ENCODE results near the gene SCUBE3. TPM values are rescaled to one million over a fixed set of nuclear protein-coding genes. Genes with fewer than 3 reads are reported as not detected.

The SCUBE3 gene
- total and polyA plus RNA-seq, 2 experiments from 2014 or later = 0.39 to 1.1 TPM

- Histone ChIP-seq H4K20me1 (replicated peaks; ENCODE audit: insufficient read depth) (no peaks in the 10 kb centered on the region), H3K27ac (ENCODE audit: low read depth) (no peak overlapping the region), H3K9me2 (ENCODE audit: insufficient read depth) (no peaks in the 10 kb centered on the region), H2AFZ (no peak overlapping the region), H3K79me2 (replicated peaks; ENCODE audit: insufficient read depth) (peaks cover 16% of the 10 kb centered on the region), H3K36me3 (ENCODE audit: insufficient read depth) (no peaks in the 10 kb centered on the region), H3K4me2 (no peak overlapping the region), H3K27me3 (ENCODE audit: insufficient read depth) (no peaks in the 10 kb centered on the region), H3F3A (replicated peaks; ENCODE audit: low read depth) (peaks cover 8% of the 10 kb centered on the region; the same call in 1 of the 2 replicates), H3K4me3 (no peak overlapping the region), H3K4me1 (ENCODE audit: insufficient read depth) (peaks cover 8% of the 10 kb centered on the region; the same call in 1 of the 2 replicates)
- peaks cover 4% of the 10 kb centered on the region for H3K4me1 Mint-ChIP-seq
- H3K4me3 Mint-ChIP-seq = no peak overlapping the region
- ATAC-seq = no peak
- TF ChIP-seq REST (IDR thresholded peaks at IDR 0.05; ENCODE audit: unreplicated experiment) (no peak), ZNF114 (CRISPR knock-in tag; IDR thresholded peaks at IDR 0.05) (no peak), ETS1 (IDR thresholded peaks at IDR 0.05) (no peak), EZH2phosphoT487 (IDR thresholded peaks at IDR 0.05; ENCODE audit: unreplicated experiment) (no peak), NANOG (IDR thresholded peaks at IDR 0.05; ENCODE audit: borderline replicate concordance) (no peak), CREB1 (CRISPR knock-in tag; IDR thresholded peaks at IDR 0.05; ENCODE audit: low read depth) (no peak), CTCF (conservative IDR thresholded peaks at IDR 0.05; ENCODE audit: low read depth in 2 of 2) (no peak)
- H3K36me3 Mint-ChIP-seq (ENCODE audit: low read depth) = no peaks in the 10 kb centered on the region
- no peaks in the 10 kb centered on the region; the same call in 2 of the 3 replicates for H3K9me3 Mint-ChIP-seq
- H3K27ac Mint-ChIP-seq = no peak overlapping the region
- peaks cover 8% of the 10 kb centered on the region for H3K27me3 Mint-ChIP-seq (ENCODE audit: insufficient read depth, low read depth, poor library complexity)
- DNase-seq (ENCODE audit: low spot score) = no peak
Observed at GRCh38 chr6:35262596-35262995, 48.8 kb downstream of the SCUBE3 start.

GRCh38 chr6:35264550-35265274, 51.0 kb downstream of the SCUBE3 start:
- Histone ChIP-seq H3K27ac (ENCODE audit: low read depth) (no peak overlapping the region), H3F3A (replicated peaks; ENCODE audit: low read depth) (no peaks in the 10 kb centered on the region), H3K4me2 (no peak overlapping the region), H3K4me1 (ENCODE audit: insufficient read depth) (no peaks in the 10 kb centered on the region), H3K4me3 (no peak overlapping the region), H3K9me2 (ENCODE audit: insufficient read depth) (no peaks in the 10 kb centered on the region), H3K36me3 (ENCODE audit: insufficient read depth) (no peaks in the 10 kb centered on the region), H4K20me1 (replicated peaks; ENCODE audit: insufficient read depth) (peaks cover 2% of the 10 kb centered on the region; the same call in 1 of the 2 replicates), H2AFZ (no peak overlapping the region), H3K79me2 (replicated peaks; ENCODE audit: insufficient read depth) (peaks cover 7% of the 10 kb centered on the region), H3K27me3 (ENCODE audit: insufficient read depth) (no peaks in the 10 kb centered on the region)
- Mint-ChIP-seq H3K4me1 (peaks cover 4% of the 10 kb centered on the region), H3K27ac (no peak overlapping the region), H3K9me3 (no peaks in the 10 kb centered on the region), H3K4me3 (no peak overlapping the region), H3K27me3 (ENCODE audit: insufficient read depth, low read depth, poor library complexity) (peaks cover 12% of the 10 kb centered on the region), H3K36me3 (ENCODE audit: low read depth) (no peaks in the 10 kb centered on the region)
- ATAC-seq (no peak), DNase-seq (ENCODE audit: low spot score) (no peak)
- TF ChIP-seq NANOG (IDR thresholded peaks at IDR 0.05; ENCODE audit: borderline replicate concordance) (no peak), ZNF114 (CRISPR knock-in tag; IDR thresholded peaks at IDR 0.05) (no peak), CTCF (conservative IDR thresholded peaks at IDR 0.05; ENCODE audit: low read depth in 2 of 2) (no peak), STAT1 (IDR thresholded peaks at IDR 0.05; ENCODE audit: unreplicated experiment) (no peak), EZH2 (IDR thresholded peaks at IDR 0.05; ENCODE audit: low read depth, unreplicated experiment) (no peak), JUNB (IDR thresholded peaks at IDR 0.05; ENCODE audit: unreplicated experiment) (no peak), POLR2AphosphoS5 (IDR thresholded peaks at IDR 0.05; ENCODE audit: low read depth) (no peak), ZNF331 (CRISPR knock-in tag; IDR thresholded peaks at IDR 0.05; ENCODE audit: low read depth) (no peak), CREB1 (CRISPR knock-in tag; IDR thresholded peaks at IDR 0.05; ENCODE audit: low read depth) (no peak), EZH2phosphoT487 (IDR thresholded peaks at IDR 0.05; ENCODE audit: unreplicated experiment) (no peak)

Data from GM23338 (cell line).